ENCODE data around the gene FAM174A. TPM values are rescaled to one million over a fixed set of nuclear protein-coding genes. Genes with fewer than 3 reads are reported as not detected.

FAM174A gene
- polyA plus RNA-seq, 3 donors = 5.3 to 11.1 (median 9.2) TPM

- peak; percentile 0 to 24 (median 16) for DNase-seq
- H3K4me3 Mint-ChIP-seq = no peak overlapping the region
- no peaks in the 10 kb centered on the region for H3K36me3 ChIP-seq (replicated peaks in 1 of 2; ENCODE audit: control insufficient read depth in 1 of 2, insufficient read depth in 2 of 2, low read length in 2 of 2)
- no peaks in the 10 kb centered on the region for H3K27me3 ChIP-seq (ENCODE audit: control insufficient read depth in 2 of 2, insufficient read depth in 2 of 2, low read length in 2 of 2)
- H4K20me1 ChIP-seq (ENCODE audit: insufficient read depth, low read length) = no peaks in the 10 kb centered on the region
- H3K4me1 ChIP-seq (ENCODE audit: control insufficient read depth in 1 of 2, insufficient read depth in 2 of 2, low read length in 2 of 2) = no peaks in the 10 kb centered on the region
- WGBS (ENCODE audit: insufficient coverage) = no CpG with 5 or more reads among the region's 1 CpG
- H3K27ac Mint-ChIP-seq = no peak overlapping the region
- TF ChIP-seq CTCF (IDR thresholded peaks at IDR 0.05) = no peak
- peaks cover 0 to 6% (median 2%) of the 10 kb centered on the region in 7 donors for H3K9me3 Mint-ChIP-seq
- H3K4me2 ChIP-seq (replicated peaks; ENCODE audit: extremely low read depth, low read length, poor library complexity, severe bottlenecking) = no peak overlapping the region
- H3K27ac ChIP-seq (ENCODE audit: low read depth in 1 of 2, low read length in 2 of 2) = no peak overlapping the region
- intact Hi-C loops (cut with micrococcal nuclease) = no loop called here
- H3K27me3 Mint-ChIP-seq (ENCODE audit: low read depth in 3 of 3) = peaks cover 0 to 2% (median 0%) of the 10 kb centered on the region in 3 donors
- no peaks in the 10 kb centered on the region for H3K9me3 ChIP-seq (replicated peaks in 1 of 2; ENCODE audit: control insufficient read depth in 1 of 2, insufficient read depth in 1 of 2, low read length in 2 of 2)
- H3K4me1 Mint-ChIP-seq = peaks cover 6% of the 10 kb centered on the region
- H3K4me3 ChIP-seq (replicated peaks in 1 of 3; ENCODE audit: low read depth in 2 of 3, low read length in 3 of 3) = no peak overlapping the region
- H3K36me3 Mint-ChIP-seq = no peaks in the 10 kb centered on the region
- H3K79me2 ChIP-seq (ENCODE audit: insufficient read depth, low read length) = no peaks in the 10 kb centered on the region
- no peak overlapping the region for H2AFZ ChIP-seq (ENCODE audit: insufficient read depth, low read depth, low read length, poor library complexity, severe bottlenecking)
- H3K9ac ChIP-seq (ENCODE audit: insufficient read depth, low read length, poor library complexity, severe bottlenecking) = no peak overlapping the region
Observed at GRCh38 chr5:100505984-100506670, 29.0 kb upstream of the FAM174A start.

- 100% methylated on average over 1 of the region's 1 CpG for WGBS (ENCODE audit: insufficient coverage)
- DNase-seq = no peak
Observed at GRCh38 chr5:100516285-100516684, 18.9 kb upstream of the FAM174A start.

More at GRCh38 chr5:100516285-100516684, 18.9 kb upstream of the FAM174A start:
- Mint-ChIP-seq H3K27ac (no peak overlapping the region), H3K36me3 (no peaks in the 10 kb centered on the region), H3K27me3 (ENCODE audit: low read depth in 3 of 3) (peaks cover 0 to 4% (median 3%) of the 10 kb centered on the region in 3 donors), H3K4me1 (no peaks in the 10 kb centered on the region), H3K4me3 (no peak overlapping the region), H3K9me3 (peaks cover 19 to 42% (median 34%) of the 10 kb centered on the region in 7 donors)
- no peak overlapping the region for H3K9ac ChIP-seq (ENCODE audit: insufficient read depth, low read length, poor library complexity, severe bottlenecking)
- intact Hi-C loops (cut with micrococcal nuclease) = no loop called here
- H3K4me3 ChIP-seq (replicated peaks in 1 of 3; ENCODE audit: low read depth in 2 of 3, low read length in 3 of 3) = no peak overlapping the region
- H3K36me3 ChIP-seq (replicated peaks in 1 of 2; ENCODE audit: control insufficient read depth in 1 of 2, insufficient read depth in 2 of 2, low read length in 2 of 2) = no peaks in the 10 kb centered on the region
- H3K4me2 ChIP-seq (replicated peaks; ENCODE audit: extremely low read depth, low read length, poor library complexity, severe bottlenecking) = no peak overlapping the region
- H3K79me2 ChIP-seq (ENCODE audit: insufficient read depth, low read length) = no peaks in the 10 kb centered on the region
- no peaks in the 10 kb centered on the region for H3K4me1 ChIP-seq (ENCODE audit: control insufficient read depth in 1 of 2, insufficient read depth in 2 of 2, low read length in 2 of 2)
- TF ChIP-seq CTCF (IDR thresholded peaks at IDR 0.05) = no peak
- H3K9me3 ChIP-seq (replicated peaks in 1 of 2; ENCODE audit: control insufficient read depth in 1 of 2, insufficient read depth in 1 of 2, low read length in 2 of 2) = peaks cover 29 to 32% of the 10 kb centered on the region in 2 donors
- H2AFZ ChIP-seq (ENCODE audit: insufficient read depth, low read depth, low read length, poor library complexity, severe bottlenecking) = no peak overlapping the region
- no peak overlapping the region for H3K27ac ChIP-seq (ENCODE audit: low read depth in 1 of 2, low read length in 2 of 2)
- H4K20me1 ChIP-seq (ENCODE audit: insufficient read depth, low read length) = no peaks in the 10 kb centered on the region
- no peaks in the 10 kb centered on the region for H3K27me3 ChIP-seq (ENCODE audit: control insufficient read depth in 2 of 2, insufficient read depth in 2 of 2, low read length in 2 of 2)
